ENCODE measurements around the gene SLC25A1.

GRCh38 chr22:19177164-19178064, 1.1 kb downstream of the SLC25A1 start:
- TF ChIP-seq TAF1 (IDR thresholded peaks at IDR 0.05; ENCODE audit: borderline replicate concordance, low read depth, low read length) (no peak), POLR2A (IDR thresholded peaks at IDR 0.05; ENCODE audit: low read depth, low read length) (no peak)

Data from GM12892 (cell line).